Stimulated activated CD4-positive, alpha-beta T cell treated with anti-CD3 and anti-CD28 coated beads, Interleukin-15, amount 100 ng/mL, for 1 hour (primary cell): Measurements from ENCODE around the gene COL21A1.

ENCODE experiments used
- DNase-seq, 2 donors: peaks; one replicate each; pipeline ENCODE4 v3.0.0-alpha.2; 2020; ENCODE audit warnings: low read depth in 1 of 2, low spot score in 1 of 2

Gene COL21A1

GRCh38 chr6:56115715-56116114, 131.7 kb downstream of the COL21A1 start:
- no peak for DNase-seq

GRCh38 chr6:56109149-56109548, 138.2 kb downstream of the COL21A1 start:
- DNase-seq: no peak

GRCh38 chr6:56106231-56106630, 141.1 kb downstream of the COL21A1 start:
- no peak for DNase-seq

GRCh38 chr6:56104591-56104990, 142.8 kb downstream of the COL21A1 start:
- no peak for DNase-seq

- DNase-seq: no peak
These were observed 145.2 kb downstream of the COL21A1 start for GRCh38 chr6:56102216-56102615.

- no peak for DNase-seq
These were observed 146.2 kb downstream of the COL21A1 start for GRCh38 chr6:56101141-56101553.

- DNase-seq: no peak
These were observed 150.3 kb downstream of the COL21A1 start for GRCh38 chr6:56096946-56097621.

- no peak for DNase-seq
These were observed 150.8 kb downstream of the COL21A1 start for GRCh38 chr6:56096541-56096940.

GRCh38 chr6:56093776-56094175, 153.6 kb downstream of the COL21A1 start:
- no peak for DNase-seq

GRCh38 chr6:56091159-56091869, 156.1 kb downstream of the COL21A1 start:
- DNase-seq: no peak

- no peak for DNase-seq
These were observed 158.7 kb downstream of the COL21A1 start for GRCh38 chr6:56088641-56089040.

- no peak for DNase-seq
These were observed 160.0 kb downstream of the COL21A1 start for GRCh38 chr6:56087421-56087820.

GRCh38 chr6:56079751-56080540, 167.4 kb downstream of the COL21A1 start:
- no peak for DNase-seq

- DNase-seq: no peak
These were observed 171.3 kb downstream of the COL21A1 start for GRCh38 chr6:56076033-56076432.

GRCh38 chr6:56073761-56074160, 173.6 kb downstream of the COL21A1 start:
- DNase-seq: no peak

- no peak for DNase-seq
These were observed 174.1 kb downstream of the COL21A1 start for GRCh38 chr6:56073315-56073714.

GRCh38 chr6:56072856-56073255, 174.5 kb downstream of the COL21A1 start:
- DNase-seq: no peak

GRCh38 chr6:56065408-56065807, 182.0 kb downstream of the COL21A1 start:
- no peak for DNase-seq

- no peak for DNase-seq
These were observed 184.5 kb downstream of the COL21A1 start for GRCh38 chr6:56062836-56063235.

- DNase-seq: no peak
These were observed 188.7 kb downstream of the COL21A1 start for GRCh38 chr6:56058636-56059035.

GRCh38 chr6:56055081-56055704, 192.2 kb downstream of the COL21A1 start:
- DNase-seq: no peak

- no peak for DNase-seq
These were observed 196.2 kb downstream of the COL21A1 start for GRCh38 chr6:56051202-56051598.
